ENCODE data around the gene MOGAT3. TPM values are rescaled to one million over a fixed set of nuclear protein-coding genes. Genes with fewer than 3 reads are reported as not detected.

Gene MOGAT3
- total and polyA plus RNA-seq, 7 donors, result not detected

DNA sequence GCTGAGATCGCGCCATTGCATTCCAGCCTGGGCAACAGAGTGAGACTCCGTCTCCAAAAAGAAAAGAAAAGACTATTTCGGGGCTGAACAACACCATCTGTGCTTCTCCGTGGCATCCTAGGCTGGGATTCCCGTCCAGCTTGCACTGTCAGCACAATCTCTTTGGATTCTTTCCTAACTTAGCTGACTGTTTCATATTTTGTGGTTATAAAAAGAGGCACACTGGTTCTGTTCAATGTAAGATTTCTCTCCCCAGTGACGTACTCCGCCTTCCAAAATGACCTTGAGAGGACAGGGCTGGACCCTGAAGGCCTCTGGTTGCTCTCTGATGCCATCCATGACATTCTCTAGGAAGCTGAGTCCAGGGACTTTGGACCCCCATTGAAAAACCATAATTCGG, 25.9 kb upstream of the MOGAT3 start:
- whole genome bisulfite sequencing, 3 donors, result 72 to 78% (median 75%) methylated on average over 9 of the region's 9 CpGs
- Histone ChIP-seq H3K36me3 (ENCODE audit: insufficient read depth in 1 of 2, low read depth in 1 of 2) (peaks cover 3 to 59% of the 10 kb centered on the region in 2 donors), H3K27ac (no peak overlapping the region), H3K4me3 (no peak overlapping the region), H3K4me1 (no peaks in the 10 kb centered on the region), H3K9me3 (no peaks in the 10 kb centered on the region), H3K27me3 (ENCODE audit: insufficient read depth in 3 of 3, low read length in 2 of 3) (no peaks in the 10 kb centered on the region)
- TF ChIP-seq, protein P1, sequence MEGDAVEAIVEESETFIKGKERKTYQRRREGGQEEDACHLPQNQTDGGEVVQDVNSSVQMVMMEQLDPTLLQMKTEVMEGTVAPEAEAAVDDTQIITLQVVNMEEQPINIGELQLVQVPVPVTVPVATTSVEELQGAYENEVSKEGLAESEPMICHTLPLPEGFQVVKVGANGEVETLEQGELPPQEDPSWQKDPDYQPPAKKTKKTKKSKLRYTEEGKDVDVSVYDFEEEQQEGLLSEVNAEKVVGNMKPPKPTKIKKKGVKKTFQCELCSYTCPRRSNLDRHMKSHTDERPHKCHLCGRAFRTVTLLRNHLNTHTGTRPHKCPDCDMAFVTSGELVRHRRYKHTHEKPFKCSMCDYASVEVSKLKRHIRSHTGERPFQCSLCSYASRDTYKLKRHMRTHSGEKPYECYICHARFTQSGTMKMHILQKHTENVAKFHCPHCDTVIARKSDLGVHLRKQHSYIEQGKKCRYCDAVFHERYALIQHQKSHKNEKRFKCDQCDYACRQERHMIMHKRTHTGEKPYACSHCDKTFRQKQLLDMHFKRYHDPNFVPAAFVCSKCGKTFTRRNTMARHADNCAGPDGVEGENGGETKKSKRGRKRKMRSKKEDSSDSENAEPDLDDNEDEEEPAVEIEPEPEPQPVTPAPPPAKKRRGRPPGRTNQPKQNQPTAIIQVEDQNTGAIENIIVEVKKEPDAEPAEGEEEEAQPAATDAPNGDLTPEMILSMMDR (IDR thresholded peaks at IDR 0.05), result no peak
- intact Hi-C loops (cut with DNase I), result no loop called here
- DNase-seq, result no peak
- no peak for ATAC-seq

DNA sequence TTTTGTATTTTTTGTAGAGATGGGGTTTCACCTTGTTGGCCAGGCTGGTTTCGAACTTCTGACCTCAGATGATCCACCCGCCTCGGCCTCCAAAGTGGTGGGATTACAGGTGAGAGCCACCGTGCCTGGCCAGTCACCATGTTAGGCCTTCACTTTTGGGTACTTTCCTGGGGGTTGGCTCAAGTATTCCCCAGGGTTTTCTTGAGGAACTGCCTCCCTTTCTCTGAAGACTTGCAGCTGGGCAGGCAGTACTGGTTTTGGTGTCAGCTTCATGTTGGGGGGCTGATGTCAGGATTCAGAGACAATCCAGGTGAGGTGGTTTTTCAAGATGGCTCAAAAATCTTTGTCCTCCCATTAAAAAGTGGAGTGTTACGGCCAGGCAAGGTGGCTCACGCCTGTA, 24.8 kb upstream of the MOGAT3 start:
- DNase-seq (no peak), ATAC-seq (no peak)
- 93 to 98% (median 96%) methylated on average over 6 of the region's 6 CpGs for WGBS, 3 donors
- no peaks in the 10 kb centered on the region for H3K4me1 ChIP-seq
- TF ChIP-seq, protein P1 (IDR thresholded peaks at IDR 0.05), result no peak
- no peak overlapping the region for H3K4me3 ChIP-seq
- peaks cover 3 to 59% of the 10 kb centered on the region in 2 donors for H3K36me3 ChIP-seq (ENCODE audit: insufficient read depth in 1 of 2, low read depth in 1 of 2)
- H3K27ac ChIP-seq, result no peak overlapping the region
- no peaks in the 10 kb centered on the region for H3K9me3 ChIP-seq
- no peaks in the 10 kb centered on the region for H3K27me3 ChIP-seq (ENCODE audit: insufficient read depth in 3 of 3, low read length in 2 of 3)
- intact Hi-C loops (cut with DNase I), result no loop called here

DNA sequence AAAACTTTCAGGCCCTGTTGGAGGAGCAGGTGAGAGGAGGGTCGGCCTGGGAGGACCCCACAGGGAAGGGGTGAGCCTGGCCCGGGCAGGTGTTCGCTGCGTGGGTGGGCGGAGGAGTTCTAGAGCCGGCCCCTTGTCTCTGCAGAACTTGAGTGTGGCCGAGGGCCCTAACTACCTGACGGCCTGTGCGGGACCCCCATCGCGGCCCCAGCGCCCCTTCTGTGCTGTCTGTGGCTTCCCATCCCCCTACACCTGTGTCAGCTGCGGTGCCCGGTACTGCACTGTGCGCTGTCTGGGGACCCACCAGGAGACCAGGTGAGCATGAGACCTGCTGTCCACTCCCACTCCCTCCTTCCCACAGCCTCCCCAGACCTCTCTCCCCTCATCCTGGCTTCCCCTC, 22.7 kb upstream of the MOGAT3 start:
- Histone ChIP-seq H3K4me1 (peaks cover 19% of the 10 kb centered on the region), H3K27ac (no peak overlapping the region), H3K9me3 (no peaks in the 10 kb centered on the region), H3K4me3 (no peak overlapping the region), H3K27me3 (ENCODE audit: insufficient read depth in 3 of 3, low read length in 2 of 3) (no peaks in the 10 kb centered on the region), H3K36me3 (ENCODE audit: insufficient read depth in 1 of 2, low read depth in 1 of 2) (peaks cover 3 to 59% of the 10 kb centered on the region in 2 donors)
- DNase-seq, result no peak
- ATAC-seq, result no peak
- 95 to 98% (median 95%) methylated on average over 14 to 15 of the region's 15 CpGs for WGBS, 3 donors
- intact Hi-C loops (cut with DNase I), result loop anchor here in 1 of 2 donors (2.0 kb wide), 1 partner anchor 15 kb away; no protein-coding TSS in a partner anchor
- TF ChIP-seq, protein P1 (IDR thresholded peaks at IDR 0.05), result no peak

DNA sequence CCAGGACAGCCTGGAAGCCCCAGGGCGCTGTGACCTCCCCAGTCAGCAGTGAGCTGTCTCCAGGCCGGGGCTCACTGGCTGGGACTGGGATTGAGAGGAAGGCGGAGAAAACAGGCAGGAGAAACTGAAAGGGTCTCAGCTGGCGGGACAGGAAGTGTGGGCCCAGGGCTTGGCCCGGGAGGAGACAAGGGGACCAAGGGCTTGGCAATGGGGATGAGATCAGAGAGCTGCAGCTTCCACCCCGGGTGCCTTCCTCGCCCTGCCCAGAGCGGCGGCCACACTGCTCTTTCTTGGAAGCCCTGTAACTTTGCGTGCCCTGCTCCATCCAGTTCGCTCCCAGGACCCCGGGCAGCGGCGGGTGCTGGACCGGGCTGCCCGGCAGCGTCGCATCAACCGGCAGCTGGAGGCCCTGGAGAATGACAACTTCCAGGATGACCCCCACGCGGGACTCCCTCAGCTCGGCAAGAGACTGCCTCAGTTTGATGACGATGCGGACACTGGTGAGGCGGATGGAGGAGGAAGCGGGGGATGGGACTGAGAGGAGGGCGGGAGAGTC, 21.5 kb upstream of the MOGAT3 start:
- DNase-seq (no peak), ATAC-seq (no peak)
- no peaks in the 10 kb centered on the region for H3K27me3 ChIP-seq (ENCODE audit: insufficient read depth in 3 of 3, low read length in 2 of 3)
- H3K36me3 ChIP-seq (ENCODE audit: insufficient read depth in 1 of 2, low read depth in 1 of 2), result peaks cover 3 to 50% of the 10 kb centered on the region in 2 donors
- peaks cover 20% of the 10 kb centered on the region for H3K4me1 ChIP-seq
- H3K4me3 ChIP-seq, result no peak overlapping the region
- TF ChIP-seq, protein P1 (IDR thresholded peaks at IDR 0.05), result no peak
- no peaks in the 10 kb centered on the region for H3K9me3 ChIP-seq
- 88 to 91% (median 91%) methylated on average over 27 of the region's 27 CpGs for WGBS, 3 donors
- H3K27ac ChIP-seq, result no peak overlapping the region
- intact Hi-C loops (cut with DNase I), result loop anchor here in 1 of 2 donors (2.0 kb wide), 1 partner anchor 16 kb away; no protein-coding TSS in a partner anchor

DNA sequence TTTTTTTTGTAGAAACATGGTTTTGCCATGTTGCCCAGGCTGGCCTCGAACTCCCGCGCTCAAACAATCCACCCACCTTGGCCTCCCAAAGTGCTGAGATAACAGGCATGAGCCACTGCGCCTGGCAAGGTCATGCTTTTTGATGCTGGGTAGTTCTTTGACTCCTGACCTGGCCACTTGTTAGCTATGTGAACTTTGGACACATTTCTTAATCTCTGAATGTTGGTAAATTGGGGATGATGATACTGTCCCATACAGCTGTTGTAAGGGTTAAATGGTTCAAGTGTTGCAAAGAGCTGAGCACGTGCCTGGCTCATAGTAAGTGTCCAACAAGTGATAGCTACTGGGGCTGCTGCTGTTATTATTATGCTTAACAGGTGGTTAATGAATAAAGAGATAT, 19.5 kb upstream of the MOGAT3 start:
- WGBS, 3 donors, result 77 to 83% (median 83%) methylated on average over 5 of the region's 5 CpGs

More for the DNA sequence above, 19.5 kb upstream of the MOGAT3 start:
- ATAC-seq (no peak), DNase-seq (no peak)
- Histone ChIP-seq H3K36me3 (ENCODE audit: insufficient read depth in 1 of 2, low read depth in 1 of 2) (peaks cover 3 to 38% of the 10 kb centered on the region in 2 donors), H3K4me1 (peaks cover 20% of the 10 kb centered on the region), H3K27me3 (ENCODE audit: insufficient read depth in 3 of 3, low read length in 2 of 3) (no peaks in the 10 kb centered on the region), H3K4me3 (no peak overlapping the region), H3K27ac (no peak overlapping the region), H3K9me3 (no peaks in the 10 kb centered on the region)
- TF ChIP-seq, protein P1 (IDR thresholded peaks at IDR 0.05), result no peak
- intact Hi-C loops (cut with DNase I), result no loop called here

Data from psoas muscle (tissue), 8 donors.